Keratinocyte (primary cell): ENCODE results near the gene ALDH4A1.

Source experiments
- CTCF ChIP-seq, 3 experiments: IDR thresholded peaks in 1 of 3; conservative IDR thresholded peaks in 1 of 3; optimal IDR thresholded peaks in 1 of 3; 2 replicates in 2 of 3; 3 replicates in 1 of 3; pipeline versions ENCODE3 to v1.5.1; 2011; ENCODE audit warnings: low read length in 3 of 3, mild to moderate bottlenecking in 3 of 3, moderate library complexity in 2 of 3, control low read depth in 1 of 3, inconsistent platforms in 1 of 3; ENCODE audit not compliant: insufficient read depth in 2 of 3; ENCODE audit errors: extremely low read depth in 1 of 3
- EZH2 ChIP-seq: IDR thresholded peaks from one replicate; pipeline ENCODE4 v1.6.1; 2012; ENCODE audit warnings: inconsistent platforms, mild to moderate bottlenecking, low read length, moderate library complexity

GRCh38 chr1:18925279-18925678 lies 22.9 kb upstream of the ALDH4A1 start:
- no peak for TF ChIP-seq CTCF (optimal IDR thresholded peaks at IDR 0.05 in 1 of 3, IDR thresholded peaks at IDR 0.05 in 1 of 3, conservative IDR thresholded peaks at IDR 0.05 in 1 of 3; ENCODE audit: extremely low read depth in 1 of 3, insufficient read depth in 2 of 3, low read length in 3 of 3)
- TF ChIP-seq EZH2, result no peak
